ENCODE measurements around the gene HSF5. TPM values are rescaled to one million over a fixed set of nuclear protein-coding genes. Genes with fewer than 3 reads are reported as not detected.

The HSF5 gene
- total RNA-seq, 1 donor from 2014 or later, result not detected

- Mint-ChIP-seq H3K4me1 (ENCODE audit: unreplicated experiment) (no peaks in the 10 kb centered on the region), H3K9me3 (ENCODE audit: unreplicated experiment) (no peaks in the 10 kb centered on the region), H3K4me3 (ENCODE audit: unreplicated experiment) (no peak overlapping the region), H3K27ac (ENCODE audit: unreplicated experiment) (no peak overlapping the region), H3K36me3 (ENCODE audit: unreplicated experiment) (no peaks in the 10 kb centered on the region), H3K27me3 (ENCODE audit: unreplicated experiment) (peaks cover 4% of the 10 kb centered on the region)
- no peak for DNase-seq (ENCODE audit: extremely low spot score, unreplicated experiment)
- TF ChIP-seq, protein P1, sequence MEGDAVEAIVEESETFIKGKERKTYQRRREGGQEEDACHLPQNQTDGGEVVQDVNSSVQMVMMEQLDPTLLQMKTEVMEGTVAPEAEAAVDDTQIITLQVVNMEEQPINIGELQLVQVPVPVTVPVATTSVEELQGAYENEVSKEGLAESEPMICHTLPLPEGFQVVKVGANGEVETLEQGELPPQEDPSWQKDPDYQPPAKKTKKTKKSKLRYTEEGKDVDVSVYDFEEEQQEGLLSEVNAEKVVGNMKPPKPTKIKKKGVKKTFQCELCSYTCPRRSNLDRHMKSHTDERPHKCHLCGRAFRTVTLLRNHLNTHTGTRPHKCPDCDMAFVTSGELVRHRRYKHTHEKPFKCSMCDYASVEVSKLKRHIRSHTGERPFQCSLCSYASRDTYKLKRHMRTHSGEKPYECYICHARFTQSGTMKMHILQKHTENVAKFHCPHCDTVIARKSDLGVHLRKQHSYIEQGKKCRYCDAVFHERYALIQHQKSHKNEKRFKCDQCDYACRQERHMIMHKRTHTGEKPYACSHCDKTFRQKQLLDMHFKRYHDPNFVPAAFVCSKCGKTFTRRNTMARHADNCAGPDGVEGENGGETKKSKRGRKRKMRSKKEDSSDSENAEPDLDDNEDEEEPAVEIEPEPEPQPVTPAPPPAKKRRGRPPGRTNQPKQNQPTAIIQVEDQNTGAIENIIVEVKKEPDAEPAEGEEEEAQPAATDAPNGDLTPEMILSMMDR (IDR thresholded peaks at IDR 0.05), result no peak
These were observed 116.8 kb downstream of the HSF5 start for GRCh38 chr17:58371300-58371950.

DNA sequence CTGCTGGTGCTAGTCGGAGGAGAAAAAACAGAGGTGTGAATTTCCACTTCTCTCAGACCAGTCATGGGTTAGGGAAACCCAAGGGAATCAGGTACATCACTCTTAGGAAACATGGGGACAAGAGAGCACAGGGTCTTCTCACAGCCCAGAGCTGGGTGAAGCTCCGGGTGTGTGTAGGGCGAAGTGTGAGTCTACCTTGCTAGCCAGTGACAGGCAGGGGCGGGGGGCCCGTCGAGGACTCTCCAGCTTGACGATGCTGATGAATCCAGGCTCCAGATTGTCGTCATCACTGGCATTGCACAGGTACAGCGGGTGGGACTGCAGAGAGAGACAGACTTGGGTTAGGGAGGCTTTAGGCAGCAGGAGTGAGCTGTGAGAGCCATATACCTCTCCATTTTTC lies 117.5 kb downstream of the HSF5 start:
- H3K4me1 Mint-ChIP-seq (ENCODE audit: unreplicated experiment), result no peaks in the 10 kb centered on the region
- peaks cover 8% of the 10 kb centered on the region for H3K27me3 Mint-ChIP-seq (ENCODE audit: unreplicated experiment)
- no peak overlapping the region for H3K4me3 Mint-ChIP-seq (ENCODE audit: unreplicated experiment)
- no peak for DNase-seq (ENCODE audit: extremely low spot score, unreplicated experiment)
- H3K9me3 Mint-ChIP-seq (ENCODE audit: unreplicated experiment), result no peaks in the 10 kb centered on the region
- H3K36me3 Mint-ChIP-seq (ENCODE audit: unreplicated experiment), result no peaks in the 10 kb centered on the region
- no peak overlapping the region for H3K27ac Mint-ChIP-seq (ENCODE audit: unreplicated experiment)
- TF ChIP-seq, protein P1 (IDR thresholded peaks at IDR 0.05), result no peak

DNA sequence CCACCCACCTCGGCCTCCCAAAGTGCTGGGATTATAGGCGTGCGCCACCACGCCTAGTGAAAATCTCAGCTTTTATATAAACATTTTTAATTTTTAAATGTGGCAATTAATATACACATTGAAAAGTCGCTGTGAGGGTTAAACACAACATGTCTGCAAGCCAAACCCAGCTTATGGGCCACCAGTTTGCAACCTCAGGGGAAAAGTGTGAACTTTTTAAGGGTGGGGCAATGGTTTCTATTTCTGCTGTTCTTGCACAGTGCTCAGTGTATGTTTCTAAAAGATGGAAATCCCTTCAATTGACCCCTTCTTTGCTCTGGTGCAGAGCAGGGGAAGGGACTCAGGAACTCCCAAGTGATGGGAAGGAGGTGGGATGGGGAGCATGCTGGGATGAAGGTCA lies 117.9 kb downstream of the HSF5 start:
- H3K9me3 Mint-ChIP-seq (ENCODE audit: unreplicated experiment), result no peaks in the 10 kb centered on the region
- DNase-seq (ENCODE audit: extremely low spot score, unreplicated experiment), result no peak

More for the DNA sequence above, 117.9 kb downstream of the HSF5 start:
- Mint-ChIP-seq H3K27ac (ENCODE audit: unreplicated experiment) (no peak overlapping the region), H3K4me3 (ENCODE audit: unreplicated experiment) (no peak overlapping the region), H3K27me3 (ENCODE audit: unreplicated experiment) (peaks cover 8% of the 10 kb centered on the region), H3K4me1 (ENCODE audit: unreplicated experiment) (no peaks in the 10 kb centered on the region), H3K36me3 (ENCODE audit: unreplicated experiment) (no peaks in the 10 kb centered on the region)
- TF ChIP-seq, protein P1 (IDR thresholded peaks at IDR 0.05), result no peak

Other genes with a start within 250 kb of the HSF5 start
- not detected in 2 replicates for gene LPO, start 249.8 kb downstream of the HSF5 start, total RNA-seq
- not detected in 2 replicates for gene MPO, start 207.5 kb downstream of the HSF5 start, total RNA-seq
- 0.05 TPM in 1 of 2 replicates, not detected in the other for gene TSPOAP1, start 159.6 kb downstream of the HSF5 start, total RNA-seq
- gene SUPT4H1, start 136.2 kb downstream of the HSF5 start, total RNA-seq, result 77.0 and 80.6 TPM in 2 replicates
- not detected in 2 replicates for gene RNF43, start 70.9 kb downstream of the HSF5 start, total RNA-seq
- 47.3 and 47.4 TPM in 2 replicates for gene MTMR4, start 26.2 kb upstream of the HSF5 start, total RNA-seq
- 0.13 and 0.27 TPM in 2 replicates for gene TEX14, start 203.6 kb upstream of the HSF5 start, total RNA-seq
- 22.0 and 23.6 TPM in 2 replicates for gene RAD51C, start 204.2 kb upstream of the HSF5 start, total RNA-seq